H1 (cell line): ENCODE results near the gene SUSD1.

Experiments used
- ATF2 ChIP-seq: IDR thresholded peaks from 2 replicates; pipeline ENCODE4 v1.6.1; 2012; ENCODE audit warnings: low read length, inconsistent platforms
- FOSL1 ChIP-seq: IDR thresholded peaks from 2 replicates; pipeline ENCODE4 v1.6.1; 2011; ENCODE audit warnings: mild to moderate bottlenecking, low read depth, low read length, moderate library complexity; ENCODE audit not compliant: insufficient read depth
- KDM1A ChIP-seq: fragments of 200-600, 300-600 bp; sonication (generic); IDR thresholded peaks from 2 replicates; pipeline ENCODE4 v1.7.1; 2016; ENCODE audit warnings: mild to moderate bottlenecking, low read length, borderline replicate concordance
- POLR2AphosphoS5 ChIP-seq: IDR thresholded peaks from 2 replicates; pipeline ENCODE4 v1.6.1; 2011; ENCODE audit warnings: low read depth, low read length
- RXRA ChIP-seq: IDR thresholded peaks from 2 replicates; pipeline ENCODE4 v1.6.1; 2011; ENCODE audit warnings: low read depth, mild to moderate bottlenecking, low read length, moderate library complexity; ENCODE audit not compliant: insufficient read depth
- SIX5 ChIP-seq: IDR thresholded peaks from 2 replicates; pipeline ENCODE4 v1.6.1; 2011; ENCODE audit warnings: mild to moderate bottlenecking, low read depth, low read length
- SP1 ChIP-seq: IDR thresholded peaks from 2 replicates; pipeline ENCODE4 v1.6.1; 2011; ENCODE audit warnings: low read depth, low read length
- TCF12 ChIP-seq: IDR thresholded peaks from 2 replicates; pipeline ENCODE4 v1.6.1; 2011; ENCODE audit warnings: low read depth, mild to moderate bottlenecking, low read length
- YY1 ChIP-seq: IDR thresholded peaks from 2 replicates; pipeline ENCODE4 v1.6.1; 2011; ENCODE audit warnings: low read depth, mild to moderate bottlenecking, low read length
- TF ChIP-seq, protein P1 (sequence below), 3 experiments: IDR thresholded peaks; 1 replicate in 2 of 3; 2 replicates in 1 of 3; pipeline versions ENCODE4 v1.5.1 to v1.6.1; 2011; ENCODE audit warnings: low read length in 3 of 3, mild to moderate bottlenecking in 3 of 3, inconsistent platforms in 2 of 3, low read depth in 1 of 3, moderate library complexity in 1 of 3; ENCODE audit not compliant: insufficient read depth in 1 of 3; ENCODE audit errors: control extremely low read depth in 1 of 3

DNA sequence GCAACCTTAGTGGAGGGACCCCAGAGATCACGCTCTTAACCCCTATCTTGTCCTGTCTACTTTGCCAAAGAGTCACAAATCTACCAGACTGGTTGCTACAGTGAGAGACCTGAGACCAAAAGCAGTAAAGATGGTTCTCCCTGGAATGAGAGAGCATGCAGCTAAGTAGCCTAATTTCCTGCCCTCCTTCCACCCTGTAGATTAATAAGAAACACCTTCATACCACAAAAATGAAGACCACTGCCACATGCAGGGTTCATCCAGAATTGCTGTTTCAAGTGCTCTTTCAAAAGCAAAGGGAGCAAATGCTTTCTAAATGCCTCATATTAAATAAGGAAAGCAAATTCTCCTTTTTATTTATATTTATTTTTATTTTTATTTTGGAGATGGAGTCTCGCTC, 159.4 kb downstream of the SUSD1 start:
- TF ChIP-seq, protein P1, sequence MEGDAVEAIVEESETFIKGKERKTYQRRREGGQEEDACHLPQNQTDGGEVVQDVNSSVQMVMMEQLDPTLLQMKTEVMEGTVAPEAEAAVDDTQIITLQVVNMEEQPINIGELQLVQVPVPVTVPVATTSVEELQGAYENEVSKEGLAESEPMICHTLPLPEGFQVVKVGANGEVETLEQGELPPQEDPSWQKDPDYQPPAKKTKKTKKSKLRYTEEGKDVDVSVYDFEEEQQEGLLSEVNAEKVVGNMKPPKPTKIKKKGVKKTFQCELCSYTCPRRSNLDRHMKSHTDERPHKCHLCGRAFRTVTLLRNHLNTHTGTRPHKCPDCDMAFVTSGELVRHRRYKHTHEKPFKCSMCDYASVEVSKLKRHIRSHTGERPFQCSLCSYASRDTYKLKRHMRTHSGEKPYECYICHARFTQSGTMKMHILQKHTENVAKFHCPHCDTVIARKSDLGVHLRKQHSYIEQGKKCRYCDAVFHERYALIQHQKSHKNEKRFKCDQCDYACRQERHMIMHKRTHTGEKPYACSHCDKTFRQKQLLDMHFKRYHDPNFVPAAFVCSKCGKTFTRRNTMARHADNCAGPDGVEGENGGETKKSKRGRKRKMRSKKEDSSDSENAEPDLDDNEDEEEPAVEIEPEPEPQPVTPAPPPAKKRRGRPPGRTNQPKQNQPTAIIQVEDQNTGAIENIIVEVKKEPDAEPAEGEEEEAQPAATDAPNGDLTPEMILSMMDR (IDR thresholded peaks at IDR 0.05; ENCODE audit: control extremely low read depth in 1 of 3, insufficient read depth in 1 of 3, low read depth in 1 of 3, low read length in 3 of 3), result no peak
- TF ChIP-seq TCF12, result no peak
- no peak for TF ChIP-seq SP1
- TF ChIP-seq POLR2AphosphoS5, result no peak
- no peak for TF ChIP-seq KDM1A
- TF ChIP-seq FOSL1, result no peak
- no peak for TF ChIP-seq ATF2
- TF ChIP-seq YY1, result no peak
- TF ChIP-seq SIX5, result no peak
- TF ChIP-seq RXRA, result no peak
